ENCODE data around the gene FDX2. TPM values are rescaled to one million over a fixed set of nuclear protein-coding genes. Genes with fewer than 3 reads are reported as not detected.

The FDX2 gene
- total RNA-seq, 1 experiment from 2014 or later: 25.5 TPM

GRCh38 chr19:10356431-10356830 lies 40.6 kb upstream of the FDX2 start:
- no peak for ATAC-seq
- ChIA-PET POLR2A (interaction anchor here (0.6 kb wide), 1 partner anchor 14 kb away, joined by 3 read pairs; no protein-coding TSS in a partner anchor), CTCF (no interaction called here)
- no peak for DNase-seq (ENCODE audit: low read depth, low spot score)
- intact Hi-C loops (cut with micrococcal nuclease; ENCODE audit: unreplicated experiment) (no loop called here), in situ Hi-C loops (cut with HindIII; ENCODE audit: low pct_unique_long_range_greater_than_20kb, low sequenced_read_pairs) (no loop called here)
- no peaks in the 10 kb centered on the region for H3K9me3 ChIP-seq (ENCODE audit: control insufficient read depth, insufficient read depth, low read depth, low read length)
- TF ChIP-seq REST (IDR thresholded peaks at IDR 0.05; ENCODE audit: insufficient read depth in 1 of 2, low read depth in 2 of 2, low read length in 1 of 2) (no peak), SIN3A (IDR thresholded peaks at IDR 0.05; ENCODE audit: borderline replicate concordance, insufficient read depth, low read depth, low read length) (no peak), TCF7L2 (IDR thresholded peaks at IDR 0.05; ENCODE audit: low read depth, low read length) (no peak), POLR2AphosphoS5 (IDR thresholded peaks at IDR 0.05; ENCODE audit: low read depth, low read length) (no peak)
- TF ChIP-seq, protein P1, sequence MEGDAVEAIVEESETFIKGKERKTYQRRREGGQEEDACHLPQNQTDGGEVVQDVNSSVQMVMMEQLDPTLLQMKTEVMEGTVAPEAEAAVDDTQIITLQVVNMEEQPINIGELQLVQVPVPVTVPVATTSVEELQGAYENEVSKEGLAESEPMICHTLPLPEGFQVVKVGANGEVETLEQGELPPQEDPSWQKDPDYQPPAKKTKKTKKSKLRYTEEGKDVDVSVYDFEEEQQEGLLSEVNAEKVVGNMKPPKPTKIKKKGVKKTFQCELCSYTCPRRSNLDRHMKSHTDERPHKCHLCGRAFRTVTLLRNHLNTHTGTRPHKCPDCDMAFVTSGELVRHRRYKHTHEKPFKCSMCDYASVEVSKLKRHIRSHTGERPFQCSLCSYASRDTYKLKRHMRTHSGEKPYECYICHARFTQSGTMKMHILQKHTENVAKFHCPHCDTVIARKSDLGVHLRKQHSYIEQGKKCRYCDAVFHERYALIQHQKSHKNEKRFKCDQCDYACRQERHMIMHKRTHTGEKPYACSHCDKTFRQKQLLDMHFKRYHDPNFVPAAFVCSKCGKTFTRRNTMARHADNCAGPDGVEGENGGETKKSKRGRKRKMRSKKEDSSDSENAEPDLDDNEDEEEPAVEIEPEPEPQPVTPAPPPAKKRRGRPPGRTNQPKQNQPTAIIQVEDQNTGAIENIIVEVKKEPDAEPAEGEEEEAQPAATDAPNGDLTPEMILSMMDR (IDR thresholded peaks at IDR 0.05): no peak
- BruUV-seq (replicated peaks): no TSS peak
- no peaks in the 10 kb centered on the region for H3K4me1 ChIP-seq (ENCODE audit: control insufficient read depth, insufficient read depth, low read length)
- no peak overlapping the region for H3K27ac ChIP-seq (ENCODE audit: low read length)
- no peak overlapping the region for H3K4me3 ChIP-seq (ENCODE audit: low read depth in 2 of 2, low read length in 2 of 2)
- H3K27me3 ChIP-seq (ENCODE audit: control insufficient read depth, insufficient read depth, low read length): no peaks in the 10 kb centered on the region
- H3K36me3 ChIP-seq (ENCODE audit: control insufficient read depth, insufficient read depth, low read length): no peaks in the 10 kb centered on the region

DNA sequence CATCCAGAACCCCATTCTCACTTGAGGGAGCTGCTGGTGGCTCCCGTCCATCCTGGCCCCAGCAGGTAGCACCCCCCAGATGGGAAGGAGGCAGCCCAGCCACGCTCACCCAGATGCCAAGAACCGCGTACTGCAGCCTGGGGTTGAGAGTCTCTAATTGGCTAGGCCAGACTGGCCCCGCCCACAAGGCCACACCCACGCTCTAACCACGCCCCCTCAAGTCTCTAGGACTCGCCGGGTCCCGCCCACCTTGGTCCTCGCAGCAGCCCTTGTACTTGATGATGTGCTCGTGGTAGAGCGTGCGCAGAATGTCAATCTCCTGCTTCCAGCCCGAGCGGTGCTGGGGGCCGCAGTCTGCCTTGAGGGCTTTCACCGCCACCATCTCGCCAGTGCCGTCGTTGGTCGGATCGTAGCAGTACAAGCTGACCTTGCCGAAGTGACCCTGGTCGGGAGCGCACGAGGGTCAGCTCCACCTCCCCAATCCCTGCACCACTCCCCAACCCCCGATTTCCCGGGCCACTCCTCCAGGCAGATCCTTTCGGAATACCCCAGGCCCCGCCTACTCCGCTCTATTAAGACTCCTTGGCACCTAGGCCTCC lies 38.1 kb upstream of the FDX2 start:
- BruUV-seq (replicated peaks): no TSS peak
- Histone ChIP-seq H3K27me3 (ENCODE audit: control insufficient read depth, insufficient read depth, low read length) (no peaks in the 10 kb centered on the region), H3K4me3 (ENCODE audit: low read depth in 2 of 2, low read length in 2 of 2) (no peak overlapping the region), H3K4me1 (ENCODE audit: control insufficient read depth, insufficient read depth, low read length) (no peaks in the 10 kb centered on the region), H3K9me3 (ENCODE audit: control insufficient read depth, insufficient read depth, low read depth, low read length) (no peaks in the 10 kb centered on the region), H3K27ac (ENCODE audit: low read length) (no peak overlapping the region), H3K36me3 (ENCODE audit: control insufficient read depth, insufficient read depth, low read length) (no peaks in the 10 kb centered on the region)
- no peak for DNase-seq (ENCODE audit: low read depth, low spot score)
- ATAC-seq: peak; percentile 70
- no peak for TF ChIP-seq POLR2AphosphoS5 (IDR thresholded peaks at IDR 0.05; ENCODE audit: low read depth, low read length)
- TF ChIP-seq, protein P1 (IDR thresholded peaks at IDR 0.05): no peak
- no peak for TF ChIP-seq TCF7L2 (IDR thresholded peaks at IDR 0.05; ENCODE audit: low read depth, low read length)
- no peak for TF ChIP-seq REST (IDR thresholded peaks at IDR 0.05; ENCODE audit: insufficient read depth in 1 of 2, low read depth in 2 of 2, low read length in 1 of 2)
- no peak for TF ChIP-seq SIN3A (IDR thresholded peaks at IDR 0.05; ENCODE audit: borderline replicate concordance, insufficient read depth, low read depth, low read length)
- POLR2A ChIA-PET: no interaction called here
- intact Hi-C loops (cut with micrococcal nuclease; ENCODE audit: unreplicated experiment): no loop called here
- in situ Hi-C loops (cut with HindIII; ENCODE audit: low pct_unique_long_range_greater_than_20kb, low sequenced_read_pairs): no loop called here
- CTCF ChIA-PET: interaction anchor here (0.7 kb wide), 1 partner anchor 36 kb away, joined by 3 read pairs; no protein-coding TSS in a partner anchor

Data from Panc1 (cell line).